GM18858 (cell line): ENCODE measurements around the gene TIAM2.
A peak's percentile ranks its signal among the peaks of the same experiment; 100 is the strongest.
"Not testable (repeated sequence)": the region's sequence is repeated elsewhere in the genome, so short reads cannot be mapped to it uniquely, and the experiment has no call there.

ENCODE experiments used
- ATAC-seq: cut with Tn5 transposase; IDR thresholded peaks from one replicate; pipeline ENCODE4 v1.9.1; 2021; ENCODE audit not compliant: unreplicated experiment

The TIAM2 gene

DNA sequence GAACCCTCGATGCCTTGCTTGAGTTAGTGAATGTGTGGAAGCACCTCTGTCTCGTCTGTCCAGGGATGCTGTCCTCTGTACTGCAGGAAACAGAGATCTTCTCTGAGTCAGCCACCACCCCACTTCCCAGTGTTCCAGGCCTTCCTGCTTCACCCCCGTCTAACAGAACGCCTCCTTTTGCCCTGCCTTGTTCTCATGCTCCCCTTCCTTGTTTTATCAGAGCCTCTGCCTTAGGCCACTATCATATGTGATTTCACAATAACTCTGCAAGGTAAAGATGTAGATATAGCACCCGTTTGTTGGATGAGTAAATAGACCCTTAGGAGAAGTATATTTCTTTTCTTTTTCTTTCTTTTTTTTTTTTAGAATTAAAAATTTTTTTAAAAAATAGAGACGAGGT lies 162.0 kb downstream of the TIAM2 start:
- ATAC-seq, result no peak

DNA sequence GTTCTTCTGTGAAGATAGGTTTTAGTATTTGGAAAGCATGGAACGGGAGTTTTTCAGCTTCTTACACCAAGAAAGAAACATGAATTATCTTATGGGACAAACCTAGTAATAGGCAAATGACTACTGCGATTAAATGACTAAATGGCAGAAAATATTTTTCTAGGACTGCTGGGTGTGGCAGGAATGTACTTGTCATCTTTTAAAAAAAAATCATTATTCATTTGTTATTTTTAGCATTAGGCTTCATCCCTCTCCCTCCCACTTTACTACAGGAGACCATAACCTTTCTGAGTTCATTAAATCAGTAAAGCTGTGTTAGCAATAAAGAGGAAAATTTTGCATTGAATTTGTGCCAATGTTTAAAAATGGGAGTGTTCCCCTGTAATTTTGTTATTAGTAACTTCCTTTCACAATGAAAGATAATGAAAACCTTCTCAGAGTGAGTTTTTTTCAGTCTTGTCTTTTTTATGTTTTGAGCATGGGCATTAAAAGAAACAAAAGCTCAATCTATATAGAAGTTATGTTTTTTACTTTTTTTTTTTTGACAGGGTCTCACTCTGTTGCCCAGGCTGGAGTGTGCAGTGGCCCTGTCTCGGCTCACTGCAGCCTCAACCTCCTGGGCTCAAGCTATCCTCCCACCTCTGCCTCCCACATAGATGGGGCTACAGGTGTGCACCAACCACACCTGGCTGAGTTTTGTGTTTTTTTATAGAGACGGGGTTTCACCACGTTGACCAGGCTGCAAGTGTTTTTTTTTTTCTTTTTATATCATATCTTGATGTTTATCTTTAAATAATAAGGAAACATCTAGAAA lies 163.1 kb downstream of the TIAM2 start:
- ATAC-seq, result no peak

DNA sequence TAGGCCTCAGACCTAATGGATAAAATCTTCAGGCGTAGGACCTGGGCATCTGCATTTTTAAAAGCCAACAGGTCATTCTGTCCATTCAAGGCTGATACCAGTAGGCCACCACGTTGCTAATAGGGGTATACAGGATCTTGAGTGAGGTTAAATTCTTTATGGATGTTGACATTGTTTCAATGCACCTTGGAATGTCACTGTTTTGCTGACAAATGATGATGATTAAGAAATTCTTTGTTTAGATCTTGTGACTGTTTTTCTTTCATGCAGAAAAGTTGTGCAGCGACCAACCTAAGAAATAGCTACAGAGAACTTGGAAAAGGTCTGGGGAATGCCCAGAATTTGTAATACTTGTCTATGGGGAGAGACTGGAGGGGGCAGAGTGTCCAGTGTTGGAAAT lies 167.6 kb downstream of the TIAM2 start:
- no peak for ATAC-seq

DNA sequence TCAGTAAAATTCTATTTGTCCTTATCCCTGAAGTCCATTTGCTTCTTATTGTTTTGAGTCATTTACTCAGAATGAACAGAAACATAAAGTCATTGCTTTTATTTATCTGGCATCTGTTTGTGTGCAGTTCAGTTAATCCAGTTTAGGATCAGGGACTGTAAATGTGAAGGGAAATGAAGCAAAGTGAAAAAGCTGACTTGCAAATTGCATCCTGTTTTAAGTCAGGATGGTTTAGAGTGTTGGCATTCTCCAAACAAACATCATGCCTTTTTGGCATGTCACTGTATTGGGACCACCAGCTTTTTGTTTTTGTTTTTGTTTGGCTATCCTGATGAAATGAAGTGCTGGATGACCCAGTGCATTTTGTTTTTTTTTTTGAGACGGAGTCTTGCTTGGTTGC lies 168.5 kb downstream of the TIAM2 start:
- ATAC-seq, result no peak

DNA sequence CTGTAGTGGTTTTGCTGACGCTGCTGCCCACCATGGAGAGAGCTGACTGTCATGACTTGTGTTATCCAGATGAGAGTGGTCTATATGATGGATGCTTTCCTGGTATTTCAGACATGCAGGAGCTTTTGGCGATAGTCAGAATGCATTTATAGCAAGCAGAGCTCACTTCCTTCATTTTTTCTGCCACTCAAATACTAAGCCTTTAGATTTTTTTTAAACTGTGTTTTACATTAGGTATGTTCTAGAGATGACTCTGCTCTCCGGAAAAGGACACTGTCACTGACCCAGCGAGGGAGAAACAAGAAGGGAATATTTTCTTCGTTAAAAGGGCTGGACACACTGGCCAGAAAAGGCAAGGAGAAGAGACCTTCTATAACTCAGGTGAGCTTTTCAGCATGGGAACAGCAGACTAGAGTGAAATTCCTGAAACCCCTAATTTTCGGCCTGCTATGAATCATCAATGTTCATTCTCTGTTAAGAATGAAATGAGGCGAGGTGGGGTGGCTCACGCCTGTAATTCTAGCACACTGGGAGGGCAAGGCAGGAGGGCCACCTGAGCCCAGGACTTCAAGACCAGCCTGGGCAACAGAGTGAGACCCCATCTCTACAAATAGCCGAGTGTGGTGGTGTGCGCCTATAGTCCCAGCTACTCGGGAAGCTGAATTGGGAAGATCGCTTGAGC lies 170.1 kb downstream of the TIAM2 start:
- ATAC-seq, result no peak

DNA sequence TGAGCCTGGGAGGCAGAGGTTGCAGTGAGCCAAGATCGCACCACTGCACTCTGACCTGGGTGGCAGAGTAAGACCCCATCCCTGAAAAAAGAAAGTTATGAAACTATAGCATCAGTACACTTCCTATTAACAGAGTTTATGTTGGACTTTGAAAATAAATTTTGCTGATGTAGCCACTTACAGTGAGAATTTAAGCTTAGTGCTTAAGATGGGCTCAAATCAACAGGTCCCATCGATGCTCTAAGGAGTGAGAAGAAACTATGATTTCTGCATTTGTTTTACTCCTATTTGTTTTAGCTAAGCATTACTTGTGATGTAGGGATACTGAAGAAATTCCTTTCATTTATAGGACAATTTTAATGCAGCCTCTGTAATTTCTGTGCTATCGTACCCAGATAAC lies 175.4 kb downstream of the TIAM2 start:
- ATAC-seq, result no peak

DNA sequence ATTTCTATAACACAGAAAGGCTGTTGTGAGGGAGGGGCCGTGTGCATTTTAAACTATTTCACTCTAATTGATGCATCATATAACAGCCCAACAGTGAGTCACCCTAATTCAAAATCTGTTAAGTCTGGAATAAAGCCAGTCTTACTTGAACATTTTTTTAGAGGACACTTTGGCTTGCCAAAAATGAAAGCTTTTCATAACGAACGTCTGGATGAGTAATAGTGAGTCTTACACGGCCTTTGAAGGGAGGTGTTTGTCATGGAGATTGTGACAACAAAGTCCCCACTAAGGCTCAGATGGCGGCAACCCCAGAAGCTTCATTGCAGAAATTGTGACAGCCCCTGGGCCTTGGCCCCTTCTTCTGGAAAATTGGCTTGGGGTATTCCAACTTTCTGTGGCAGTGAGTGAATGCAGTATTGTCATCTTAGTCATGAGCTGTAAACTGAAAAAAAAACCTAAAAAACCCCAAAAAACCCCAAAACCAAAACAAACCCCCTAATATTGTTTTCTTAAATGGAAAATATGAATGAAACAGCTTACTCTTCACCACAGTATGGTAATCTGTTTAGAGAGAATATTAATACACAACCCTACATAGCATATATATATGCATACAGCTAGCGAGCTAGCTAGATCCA lies 176.1 kb downstream of the TIAM2 start:
- peak; percentile 83 for ATAC-seq

DNA sequence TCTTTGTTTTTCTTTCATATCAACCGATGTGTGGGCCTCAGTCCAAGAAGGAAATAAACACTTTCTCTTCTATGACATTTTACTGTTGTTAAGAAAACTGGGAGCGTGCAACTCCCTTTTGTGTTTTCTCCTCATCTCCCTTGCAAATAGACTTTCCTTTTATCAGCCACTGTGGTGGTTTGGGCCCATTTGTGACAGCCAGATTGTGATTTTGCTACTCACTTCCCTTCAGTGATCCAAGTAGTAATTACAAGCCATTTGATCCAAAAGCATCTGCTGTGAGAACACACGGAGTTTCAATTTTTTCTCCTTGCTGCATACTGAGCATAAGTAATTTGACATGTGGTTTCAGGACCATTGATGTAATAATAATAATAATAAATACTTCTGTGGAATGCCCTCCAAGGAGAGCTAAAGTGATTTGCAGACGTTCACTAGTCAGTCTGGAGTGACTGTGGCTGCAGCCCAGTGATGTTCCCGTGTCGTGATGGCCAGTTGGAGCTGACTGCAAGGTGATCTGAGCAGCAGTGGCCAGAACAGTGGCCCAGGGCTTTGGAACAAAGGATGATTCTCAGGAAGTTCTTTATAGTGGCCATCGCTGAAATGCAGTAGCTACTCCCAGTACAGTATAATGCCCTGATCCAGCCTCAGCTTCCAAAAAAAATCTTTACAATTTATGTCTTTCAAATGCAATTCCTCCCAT lies 176.8 kb downstream of the TIAM2 start:
- no peak for ATAC-seq

DNA sequence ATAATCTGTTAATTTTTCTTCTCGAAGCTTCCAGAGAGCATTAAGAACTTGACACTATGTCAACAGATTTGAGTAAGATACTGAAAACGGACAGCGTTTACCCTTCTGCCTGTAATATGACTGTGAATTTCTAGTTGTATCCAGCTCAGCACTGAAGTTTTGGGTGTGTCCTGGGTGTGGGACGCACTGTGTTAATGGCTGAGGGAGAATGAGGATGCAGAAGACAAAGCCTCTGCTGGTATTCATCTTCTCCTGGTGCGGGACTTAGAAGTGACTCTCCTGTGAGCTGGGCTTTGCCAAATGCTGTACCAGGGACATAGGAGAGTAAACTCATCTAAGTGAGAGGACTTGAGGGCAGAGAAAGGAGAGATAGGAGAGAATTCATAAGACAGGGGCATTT lies 178.4 kb downstream of the TIAM2 start:
- ATAC-seq, result no peak

DNA sequence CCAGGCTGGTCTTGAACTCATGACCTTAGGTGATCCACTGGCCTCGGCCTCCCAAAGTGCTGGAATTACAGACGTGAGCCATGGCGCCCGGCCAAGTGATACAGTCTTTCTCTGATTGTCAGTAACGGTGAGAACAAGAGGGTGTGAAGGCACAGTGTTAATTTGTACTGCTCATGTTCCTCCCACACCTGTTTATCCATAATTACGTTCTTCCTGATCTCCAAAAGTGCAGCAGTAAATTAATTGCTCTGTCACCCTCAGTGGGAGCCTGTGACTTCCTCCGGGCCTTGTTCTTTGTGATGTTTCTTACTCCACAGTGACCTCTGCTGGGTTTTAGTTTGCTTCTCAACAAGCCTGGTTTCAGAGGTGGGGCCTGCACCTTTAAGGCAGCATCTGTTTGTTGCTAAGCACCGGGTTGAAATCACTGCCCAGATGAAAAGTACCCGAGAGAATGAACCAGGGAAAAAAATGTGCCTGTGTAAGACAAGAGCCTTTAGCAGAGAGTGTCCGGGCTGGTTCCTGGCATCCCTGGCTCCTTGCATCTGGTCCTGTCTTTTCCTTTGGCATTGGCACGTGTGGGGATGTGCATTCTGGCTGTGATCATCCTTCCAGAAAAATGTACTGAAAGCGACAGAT lies 179.6 kb downstream of the TIAM2 start:
- ATAC-seq, result peak; percentile 30

DNA sequence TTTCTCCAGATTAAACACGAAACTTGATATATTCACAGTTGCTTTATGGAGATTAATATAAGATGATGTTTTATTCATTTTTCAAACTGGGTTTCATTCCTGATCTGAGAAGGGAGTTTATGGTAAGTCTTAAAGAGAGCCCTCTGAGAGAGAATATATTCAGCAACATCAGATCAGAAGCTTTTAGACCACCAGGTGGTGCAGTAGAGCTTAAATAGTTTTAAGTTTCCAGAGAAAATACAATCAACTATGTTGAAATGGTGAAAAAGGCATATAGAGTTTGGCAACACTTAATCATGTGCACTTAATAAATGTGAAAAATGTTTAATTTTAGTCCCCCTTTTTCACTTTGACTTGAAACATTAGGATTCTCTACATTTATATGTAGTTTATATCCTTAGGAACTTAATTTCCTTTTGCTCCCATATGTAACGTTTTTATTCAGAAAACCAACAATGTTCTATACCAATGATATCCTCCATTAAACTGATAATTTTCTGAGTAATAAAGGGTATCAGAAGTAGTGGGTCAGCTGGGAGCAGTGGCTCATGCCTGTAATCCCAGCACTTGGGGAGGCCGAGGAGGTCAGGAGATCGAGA lies 182.3 kb downstream of the TIAM2 start:
- no peak for ATAC-seq

DNA sequence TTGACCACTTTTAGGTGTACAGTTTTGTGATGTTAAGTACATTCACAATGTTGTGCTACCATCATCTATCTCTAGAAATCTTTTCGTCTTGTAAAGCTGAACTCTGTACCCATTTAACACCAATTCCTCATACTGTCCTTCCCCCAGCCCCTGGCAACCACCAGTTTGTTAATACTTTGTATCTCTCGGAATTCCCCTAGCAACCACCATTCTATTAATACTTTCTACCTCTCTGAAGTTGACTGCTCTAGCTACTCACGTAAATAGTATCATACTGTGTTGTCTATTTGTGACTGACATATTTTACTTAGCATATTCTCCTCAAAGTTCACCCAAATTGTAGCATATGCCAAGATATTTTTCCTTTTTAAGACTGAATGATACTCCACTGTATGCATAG lies 186.4 kb downstream of the TIAM2 start:
- ATAC-seq, result peak; percentile 82

DNA sequence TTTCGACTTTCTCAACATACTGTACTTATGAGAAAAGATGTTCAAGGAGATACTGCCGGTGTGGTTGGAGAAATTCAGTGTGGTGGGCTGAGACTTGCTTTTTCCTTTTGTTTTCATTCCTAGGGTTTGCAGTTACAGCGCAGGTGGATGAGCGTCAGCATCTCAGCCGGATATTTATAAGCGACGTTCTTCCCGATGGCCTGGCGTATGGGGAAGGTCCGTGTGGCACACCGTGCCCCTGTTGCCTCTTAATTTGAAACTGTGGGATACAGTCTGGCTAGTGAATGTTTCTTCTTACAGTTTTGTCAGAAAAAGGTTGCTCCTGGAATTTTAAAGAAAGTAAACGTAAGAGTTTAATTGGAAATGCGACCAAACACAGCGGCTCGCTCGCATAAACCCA lies 187.0 kb downstream of the TIAM2 start:
- no peak for ATAC-seq

DNA sequence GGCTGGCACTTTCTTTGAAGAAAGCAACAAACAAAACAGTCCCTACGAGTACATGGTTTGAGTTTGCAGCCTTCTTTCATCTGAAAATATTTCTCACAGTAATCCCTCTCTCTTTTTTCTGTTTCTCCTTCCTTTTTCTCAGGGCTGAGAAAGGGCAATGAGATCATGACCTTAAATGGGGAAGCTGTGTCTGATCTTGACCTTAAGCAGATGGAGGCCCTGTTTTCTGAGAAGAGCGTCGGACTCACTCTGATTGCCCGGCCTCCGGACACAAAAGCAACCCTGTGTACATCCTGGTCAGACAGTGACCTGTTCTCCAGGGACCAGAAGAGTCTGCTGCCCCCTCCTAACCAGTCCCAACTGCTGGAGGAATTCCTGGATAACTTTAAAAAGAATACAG lies 188.0 kb downstream of the TIAM2 start:
- ATAC-seq, result no peak

DNA sequence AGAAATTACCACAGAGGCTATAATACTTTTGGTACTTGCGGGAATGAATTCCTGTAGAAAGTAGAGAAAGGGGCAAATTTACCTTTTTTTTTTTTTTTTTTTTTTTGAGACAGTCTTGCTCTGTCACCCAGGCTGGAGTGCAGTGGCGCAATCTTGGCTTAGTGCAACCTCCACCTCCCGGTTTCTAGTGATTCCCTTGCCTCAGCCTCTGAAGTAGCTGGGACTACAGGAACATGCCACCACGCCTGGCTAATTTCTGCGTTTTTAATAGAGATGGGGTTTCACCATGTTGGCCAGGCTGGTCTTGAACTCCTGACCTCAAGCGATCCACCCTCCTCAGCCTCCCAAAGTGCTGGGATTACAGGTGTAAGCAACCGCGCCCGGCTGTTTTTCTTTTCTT lies 189.9 kb downstream of the TIAM2 start:
- not testable (repeated sequence) for ATAC-seq

DNA sequence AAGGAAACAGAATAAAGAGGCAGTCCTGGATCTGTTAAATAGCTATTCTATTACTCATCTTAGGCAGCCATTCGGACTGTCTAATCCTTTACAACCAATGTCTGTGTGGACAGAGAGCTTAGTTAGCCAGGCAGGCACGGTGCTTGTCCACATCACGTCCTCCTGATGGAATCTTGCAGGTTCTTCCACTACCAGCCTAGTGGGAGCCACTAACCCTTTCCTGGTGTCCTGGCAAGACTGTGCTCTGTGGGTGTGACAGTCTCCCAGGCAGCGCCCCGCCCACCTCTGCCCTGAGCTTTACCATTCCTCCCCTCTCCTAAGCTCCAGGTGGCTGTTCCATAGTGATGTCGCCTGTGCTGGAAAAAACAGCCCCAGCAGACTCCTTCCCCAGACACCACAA lies 190.4 kb downstream of the TIAM2 start:
- ATAC-seq, result no peak

DNA sequence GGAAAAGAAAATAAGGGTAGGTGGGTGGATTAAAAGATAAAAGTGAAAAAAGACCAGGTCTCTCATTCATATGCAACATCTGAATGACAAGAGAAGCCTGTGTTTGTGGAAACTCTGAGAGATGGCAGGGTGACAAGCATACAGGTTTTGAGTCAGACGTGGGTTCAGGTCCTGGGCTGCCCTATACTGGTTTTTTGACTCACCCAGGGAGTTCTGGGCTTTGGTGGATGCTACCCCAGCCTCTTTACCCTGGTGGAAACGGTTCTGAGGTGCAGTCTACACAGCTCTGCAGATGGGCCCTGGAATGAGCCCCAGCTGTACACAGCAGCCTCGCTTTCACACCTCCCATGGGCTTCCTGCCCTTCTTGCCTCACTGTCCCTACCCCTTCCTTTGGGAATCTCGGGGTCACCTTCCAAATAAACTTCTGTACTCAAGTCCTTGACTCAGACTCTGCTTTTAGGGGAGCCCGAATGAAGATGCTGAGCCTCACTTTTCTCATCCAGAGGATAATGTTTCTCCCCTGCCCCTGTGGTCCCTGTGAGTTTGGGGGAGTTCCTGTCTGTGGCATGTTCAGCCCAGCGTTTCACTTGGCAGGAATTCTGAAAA lies 191.0 kb downstream of the TIAM2 start:
- no peak for ATAC-seq

DNA sequence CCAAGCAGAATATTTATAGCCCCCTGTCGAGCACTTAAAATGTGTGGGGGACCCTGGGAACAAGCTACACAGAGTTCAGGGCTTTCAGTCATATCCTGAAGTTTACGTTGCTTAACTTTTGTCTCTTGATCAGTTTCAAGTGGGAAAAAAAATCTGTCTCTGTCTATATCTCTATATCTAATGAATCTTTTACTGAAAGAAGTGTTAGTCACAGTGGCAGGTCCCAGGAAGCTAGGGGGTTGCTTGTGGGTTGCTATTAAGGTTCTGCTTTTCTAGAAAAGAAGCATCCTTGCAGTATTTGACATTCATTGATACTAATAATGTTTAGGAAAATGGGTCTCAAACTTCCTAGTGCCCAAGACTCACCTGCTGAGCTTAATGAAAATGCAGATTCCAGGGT lies 192.0 kb downstream of the TIAM2 start:
- no peak for ATAC-seq

DNA sequence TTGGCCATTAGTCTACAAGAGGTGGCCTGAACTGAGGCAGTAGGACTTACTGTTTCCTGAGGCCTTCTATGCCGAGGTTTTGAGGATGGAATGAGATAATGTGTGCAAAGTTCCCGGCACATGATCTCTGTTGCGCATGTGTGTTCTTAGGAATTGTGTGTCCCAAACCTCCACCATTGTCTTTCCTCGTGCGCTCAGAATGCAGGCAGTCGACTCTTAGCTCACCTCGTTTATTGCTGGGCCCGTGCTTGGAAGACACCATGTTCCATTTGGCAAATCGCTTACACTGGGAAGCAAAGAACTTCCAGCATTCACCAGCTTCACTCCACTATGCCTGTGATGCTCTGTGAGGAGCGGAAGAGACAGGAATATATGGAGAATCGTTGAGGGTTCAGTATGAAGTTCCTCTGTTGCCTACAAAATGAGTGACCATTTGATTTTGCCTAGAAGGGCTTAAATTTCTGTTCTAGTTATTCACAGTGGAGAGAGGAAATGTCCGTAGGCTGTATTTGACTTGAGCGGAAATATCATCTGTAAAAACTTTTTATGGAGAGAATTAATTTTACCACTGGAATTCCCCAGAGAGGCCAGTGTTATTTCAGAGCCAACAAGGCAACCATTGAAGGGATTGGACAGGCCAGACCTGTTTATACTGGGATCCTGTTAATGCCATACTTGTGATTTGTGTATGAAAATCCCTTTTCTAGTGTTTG lies 193.0 kb downstream of the TIAM2 start:
- no peak for ATAC-seq
